Activated CD8-positive, alpha-beta memory T cell treated with anti-CD3 and anti-CD28 coated beads for 4 hours (primary cell): ENCODE data around the gene UCP2.

Source experiments
- DNase-seq, 2 donors: peaks; one replicate each; pipeline ENCODE4 v3.0.0-alpha.2; 2020; ENCODE audit warnings: low read depth in 2 of 2

The UCP2 gene

DNA sequence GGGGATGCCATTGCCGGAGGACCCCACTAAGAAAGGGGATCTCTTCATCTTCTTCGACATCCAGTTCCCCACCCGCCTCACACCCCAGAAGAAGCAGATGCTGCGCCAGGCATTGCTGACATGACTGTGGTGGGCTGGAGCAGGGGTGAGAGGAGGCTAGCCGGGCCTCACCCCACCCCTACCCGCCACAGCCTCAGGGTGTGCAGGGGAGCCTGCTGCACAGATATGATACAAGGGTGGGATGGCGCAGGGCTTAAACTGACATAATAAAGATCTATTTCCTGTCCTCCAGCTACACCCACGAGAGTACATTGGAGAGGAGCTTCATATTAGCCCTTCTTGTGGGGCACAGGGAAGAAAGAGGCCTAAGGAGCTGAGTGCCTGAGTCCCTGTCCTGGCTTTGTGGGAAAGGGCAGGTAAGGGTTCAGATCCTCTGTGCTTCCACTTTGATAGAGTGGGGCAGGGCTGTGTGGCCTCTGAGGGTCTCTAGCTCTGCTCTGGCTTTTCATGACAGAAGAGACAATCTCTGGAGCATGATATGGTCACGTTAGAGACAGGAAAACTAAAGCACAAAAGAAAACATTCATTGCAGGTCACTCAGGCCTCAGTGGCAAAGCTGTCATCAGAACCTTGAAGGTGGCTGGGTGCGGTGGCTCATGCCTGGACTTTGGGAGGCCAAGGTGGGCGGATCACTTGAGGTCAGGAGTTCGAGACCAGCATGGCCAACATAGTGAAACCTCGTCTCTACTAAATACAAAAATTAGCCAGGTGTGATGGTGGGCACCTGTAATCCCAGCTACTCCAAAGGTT is 12.4 kb downstream of the UCP2 start:
- DNase-seq, result no peak

DNA sequence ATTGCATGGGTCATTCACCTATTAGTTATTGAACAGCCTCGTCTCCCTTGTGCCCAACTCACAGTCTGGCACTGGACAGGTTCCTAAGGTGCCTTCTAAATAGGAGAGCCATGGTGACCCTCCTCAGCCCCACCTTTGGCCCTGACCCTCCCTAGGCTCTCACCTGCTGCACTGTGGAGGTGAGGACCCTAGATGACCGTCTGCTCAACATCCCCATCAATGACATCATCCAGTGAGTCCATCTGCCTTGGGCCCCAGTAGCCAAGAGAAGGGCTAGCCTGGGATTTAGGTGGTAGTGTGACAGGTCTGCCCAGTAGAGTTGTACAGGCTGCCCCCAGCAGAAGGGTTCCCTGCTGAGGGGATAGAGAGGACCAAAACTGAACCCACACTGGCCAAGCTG is 13.6 kb downstream of the UCP2 start:
- no peak for DNase-seq

DNA sequence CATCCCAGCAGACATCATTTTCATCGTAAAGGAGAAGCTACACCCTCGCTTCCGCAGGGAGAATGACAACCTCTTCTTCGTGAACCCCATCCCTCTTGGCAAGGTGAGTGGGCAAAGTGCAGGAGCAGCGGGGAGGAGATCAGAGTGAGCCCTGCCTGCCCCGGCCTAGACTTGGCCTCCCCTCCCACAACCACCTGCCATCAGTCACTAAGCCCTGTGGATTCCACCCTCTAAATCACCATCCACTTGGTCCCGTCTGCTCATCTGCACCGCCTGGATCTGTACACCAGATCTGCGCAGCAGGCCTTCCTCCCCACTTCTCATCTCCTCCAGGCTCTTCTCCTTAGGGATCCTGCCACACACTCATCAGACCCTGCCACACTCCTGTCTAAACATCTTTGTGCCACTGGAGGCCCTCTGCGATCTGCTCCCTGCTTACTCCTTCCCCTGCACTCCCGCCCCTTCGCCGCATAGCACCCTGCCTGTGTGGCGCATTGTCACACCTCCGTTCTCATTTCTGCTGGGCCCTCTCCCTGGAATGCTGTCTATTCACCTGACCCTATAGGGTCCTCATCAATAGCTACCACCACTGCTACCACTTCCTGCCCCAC is 14.2 kb downstream of the UCP2 start:
- no peak for DNase-seq

DNA sequence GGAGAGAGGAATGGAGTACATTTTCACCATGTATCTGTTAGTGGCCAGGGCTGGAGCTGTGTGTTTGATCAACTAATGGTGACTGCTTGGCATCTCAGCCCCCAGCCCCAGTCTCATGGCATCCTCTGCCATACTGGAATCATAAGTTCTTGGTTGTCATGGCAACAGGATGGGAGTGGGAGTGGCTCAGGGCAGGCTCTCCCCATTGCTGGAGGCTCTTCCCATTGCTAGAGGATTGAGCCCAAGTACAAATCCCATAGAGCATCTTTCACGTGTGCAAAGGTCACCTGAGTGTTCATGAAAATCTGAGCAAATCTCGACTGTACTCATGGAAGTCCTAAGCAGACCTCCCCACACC is 16.9 kb downstream of the UCP2 start:
- DNase-seq, result no peak

DNA sequence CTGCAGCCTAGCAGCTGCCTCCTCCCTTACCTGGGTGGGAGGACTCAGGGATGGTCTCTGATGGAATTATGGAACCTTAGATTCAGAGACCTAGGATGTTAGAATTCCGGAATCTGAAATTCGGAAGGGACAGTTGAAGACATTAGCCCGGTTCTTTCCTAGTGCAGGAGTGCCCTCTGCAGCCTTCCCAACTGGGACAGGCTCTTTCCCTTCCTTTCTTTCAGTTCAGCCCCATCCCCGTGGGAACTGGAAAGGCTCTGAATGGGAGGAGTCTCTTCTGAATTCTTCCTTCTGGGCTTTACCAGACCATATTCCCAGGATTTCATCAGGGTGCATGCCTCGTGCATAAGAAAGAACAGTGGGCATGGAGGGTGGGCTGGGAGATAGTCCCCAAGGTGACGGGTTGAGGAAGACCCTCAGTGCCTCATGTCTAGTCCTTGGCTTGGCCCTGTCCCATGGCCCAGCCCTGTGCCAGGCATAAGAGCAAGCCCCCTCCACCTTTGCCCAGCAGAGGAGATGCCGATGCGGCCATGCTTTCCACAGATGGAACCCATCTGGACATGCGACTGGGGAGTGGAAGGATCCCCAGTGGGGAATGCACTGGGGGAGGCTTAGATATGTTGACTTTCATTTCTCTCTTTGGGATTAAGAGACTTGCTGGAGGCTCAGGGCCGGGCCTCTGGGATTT is 17.4 kb downstream of the UCP2 start:
- no peak for DNase-seq

DNA sequence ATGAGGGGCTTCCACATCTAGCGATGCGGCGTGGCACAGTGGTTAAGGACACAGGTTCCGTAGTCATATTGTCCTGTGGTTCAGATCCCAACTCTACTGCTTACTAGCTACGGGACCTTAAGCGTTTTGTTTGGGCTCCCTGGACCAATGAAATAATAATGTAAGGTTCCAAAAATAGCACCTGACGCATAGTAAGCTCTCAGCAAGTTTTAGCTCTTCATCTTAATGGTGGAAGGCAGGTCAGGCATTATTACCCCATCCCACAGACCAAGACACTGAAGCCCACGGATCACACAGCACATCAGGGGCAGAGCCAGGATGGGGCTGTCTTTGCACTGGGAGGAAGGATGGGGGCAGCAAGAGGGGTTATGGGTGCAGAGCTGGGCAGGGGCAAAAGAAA is 18.8 kb downstream of the UCP2 start:
- DNase-seq, result no peak

DNA sequence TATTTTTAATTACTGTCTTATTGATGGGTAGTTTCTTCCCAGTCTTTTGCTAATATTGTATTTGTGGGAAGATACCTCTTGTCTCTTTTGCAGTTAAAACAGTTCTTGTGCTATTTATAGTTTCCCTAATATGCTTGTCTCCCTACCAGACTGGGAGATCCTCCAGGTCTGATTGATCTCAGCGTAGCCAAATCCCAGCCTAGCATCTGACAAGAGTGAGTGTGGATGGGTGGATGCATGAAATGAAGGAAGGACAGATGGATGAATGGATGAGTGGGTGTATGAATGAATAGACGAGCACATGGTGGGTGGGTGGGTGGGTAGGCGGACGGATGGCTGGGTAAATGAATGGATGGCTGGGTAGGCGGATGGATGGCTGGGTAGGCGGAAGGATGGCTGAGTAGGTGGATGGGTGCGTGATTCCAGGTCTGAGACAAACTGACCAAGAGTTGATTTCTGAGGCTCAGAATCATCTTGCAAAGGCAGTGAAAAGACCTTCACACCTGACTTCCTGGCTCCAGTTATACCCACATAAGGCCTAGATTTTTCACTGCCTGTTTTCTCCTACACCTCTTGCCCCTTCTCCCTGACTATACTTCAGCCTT is 20.4 kb downstream of the UCP2 start:
- DNase-seq, result no peak

DNA sequence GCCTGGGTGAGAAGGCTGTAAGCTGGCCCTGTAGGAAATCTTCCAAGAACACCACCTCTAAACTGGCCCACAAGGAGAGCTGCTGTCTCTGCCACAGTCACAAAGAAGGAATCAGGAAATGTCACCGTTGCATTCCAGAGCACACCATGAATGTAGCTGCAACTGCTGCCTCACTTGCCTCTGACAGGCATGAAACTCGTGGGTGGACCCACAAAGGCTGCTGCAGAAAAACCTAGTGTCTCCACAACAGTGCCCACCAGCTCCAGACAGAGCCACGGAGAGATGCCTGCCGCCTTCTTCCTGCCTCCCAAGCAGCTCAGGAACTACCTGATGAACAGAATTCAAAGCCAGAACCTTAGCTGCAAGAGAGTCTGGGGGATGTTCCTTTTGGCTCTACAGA is 21.3 kb downstream of the UCP2 start:
- no peak for DNase-seq

DNA sequence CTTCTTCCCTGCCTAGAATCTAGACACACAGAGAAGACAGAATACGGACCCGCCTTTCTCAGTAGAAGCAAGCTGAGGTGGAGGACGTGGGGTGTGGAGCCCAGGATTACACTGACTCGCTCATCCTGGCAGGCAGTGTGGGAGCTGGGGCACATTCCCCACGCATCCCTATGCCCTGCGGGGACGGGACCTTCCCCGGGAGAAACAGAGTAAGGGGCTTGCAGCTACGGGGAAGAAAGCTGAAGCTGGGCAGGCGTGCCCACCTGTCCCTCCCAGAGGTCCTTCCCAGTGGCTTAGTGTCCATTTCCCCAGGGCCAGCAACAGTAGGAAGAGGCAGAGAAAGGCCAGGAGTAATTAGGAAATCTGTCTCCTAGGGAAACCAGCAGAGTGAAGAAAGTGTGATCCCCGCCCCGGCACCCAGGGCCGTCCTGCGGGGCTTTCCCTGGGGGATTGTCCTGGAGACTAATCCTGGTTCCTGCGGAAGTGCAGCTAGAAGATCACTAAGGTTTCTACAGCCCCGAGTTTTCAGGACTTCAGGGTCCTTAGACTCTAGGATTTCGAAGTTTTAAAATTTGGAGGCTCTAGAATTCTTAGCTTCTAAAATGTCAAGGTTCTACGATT is 24.0 kb downstream of the UCP2 start:
- DNase-seq, result no peak

DNA sequence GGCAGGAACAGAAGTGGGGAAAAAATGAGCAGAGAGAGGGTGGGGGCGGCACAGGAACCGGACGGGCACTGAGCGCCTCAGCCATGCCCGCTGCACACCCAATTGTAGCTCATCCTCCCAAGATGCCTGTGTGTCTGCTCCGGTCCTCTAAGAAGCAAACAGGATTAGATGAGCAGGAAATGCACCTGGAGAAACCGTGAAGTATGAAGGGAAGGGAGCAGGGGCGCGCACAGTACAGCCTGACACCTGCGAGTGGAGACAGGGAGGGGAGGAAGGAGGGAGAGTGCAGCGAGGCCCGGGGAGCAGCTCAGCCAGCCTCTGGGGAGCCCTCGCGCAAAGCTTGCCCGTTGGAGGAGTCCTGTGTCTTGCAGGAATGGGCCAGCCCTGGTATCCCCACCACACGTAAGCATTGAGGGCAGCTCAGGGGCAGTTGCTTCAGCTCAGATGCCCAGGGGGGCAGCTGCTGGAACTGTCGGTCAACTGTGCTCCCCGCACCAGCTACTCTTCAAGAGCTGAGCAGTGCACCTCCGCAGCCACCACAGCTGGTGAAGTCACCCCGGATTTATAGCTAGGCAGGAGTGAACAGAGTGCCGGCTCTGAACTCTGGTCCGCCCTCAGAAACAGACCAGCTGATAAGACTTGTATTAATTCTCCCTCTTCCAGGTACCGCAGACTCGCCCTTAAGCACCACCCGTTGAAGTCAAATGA is 24.8 kb downstream of the UCP2 start:
- DNase-seq, result no peak

DNA sequence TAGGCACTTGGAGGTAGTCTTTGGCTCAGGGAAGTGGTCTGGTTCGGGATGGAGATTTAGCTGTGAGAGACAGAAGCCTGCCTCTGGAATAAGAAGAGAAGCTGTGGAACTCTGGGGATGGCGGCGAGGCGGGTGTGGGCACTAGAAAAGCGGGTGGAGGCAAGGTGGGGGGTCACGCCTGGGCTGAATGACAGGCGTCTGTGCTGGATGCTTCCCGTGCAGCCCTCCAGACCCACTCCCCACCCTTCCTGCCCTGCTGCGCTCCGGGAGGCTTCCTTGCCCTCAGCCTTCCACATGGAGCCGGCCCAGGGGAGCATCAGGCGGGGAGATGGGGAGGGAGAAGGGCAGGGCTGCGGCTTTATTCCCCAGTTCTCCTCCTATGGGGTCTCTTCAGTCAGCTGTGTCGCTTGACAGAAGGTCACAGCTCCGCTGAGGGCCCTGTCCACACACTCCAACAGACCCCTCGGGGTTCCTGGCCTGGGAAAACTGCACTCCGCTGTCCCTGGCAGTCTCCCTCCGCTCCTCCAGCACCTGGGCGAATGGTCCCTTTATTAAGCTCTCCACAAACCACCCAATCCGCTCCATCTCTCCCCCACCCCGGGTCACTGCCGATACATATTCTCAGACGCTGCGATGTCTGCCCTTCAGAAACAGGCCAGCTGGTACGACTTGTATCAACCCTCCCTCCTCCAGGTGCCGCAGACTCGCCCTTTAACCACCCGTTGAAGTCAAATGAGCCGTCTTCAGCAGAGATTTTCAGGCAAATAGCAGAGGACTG is 25.6 kb downstream of the UCP2 start:
- no peak for DNase-seq

DNA sequence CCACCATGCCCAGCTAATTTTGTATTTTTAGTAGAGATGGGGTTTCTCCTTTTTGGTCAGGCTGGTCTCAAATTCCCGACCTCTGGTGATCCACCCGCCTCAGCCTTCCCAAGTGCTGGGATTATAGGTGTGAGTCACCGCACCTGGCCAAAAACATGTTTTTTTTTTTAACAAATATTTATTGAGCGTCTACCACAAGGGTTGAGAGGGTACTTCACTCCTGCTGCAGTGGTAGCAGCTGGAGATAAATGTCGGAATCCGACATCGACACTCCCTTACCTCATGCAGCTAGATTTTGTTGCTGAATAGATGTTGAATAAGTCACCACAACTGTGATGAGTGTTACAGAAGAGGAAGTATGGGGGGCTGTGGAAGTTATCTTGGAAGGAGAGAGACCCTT is 30.8 kb downstream of the UCP2 start:
- DNase-seq, result no peak

DNA sequence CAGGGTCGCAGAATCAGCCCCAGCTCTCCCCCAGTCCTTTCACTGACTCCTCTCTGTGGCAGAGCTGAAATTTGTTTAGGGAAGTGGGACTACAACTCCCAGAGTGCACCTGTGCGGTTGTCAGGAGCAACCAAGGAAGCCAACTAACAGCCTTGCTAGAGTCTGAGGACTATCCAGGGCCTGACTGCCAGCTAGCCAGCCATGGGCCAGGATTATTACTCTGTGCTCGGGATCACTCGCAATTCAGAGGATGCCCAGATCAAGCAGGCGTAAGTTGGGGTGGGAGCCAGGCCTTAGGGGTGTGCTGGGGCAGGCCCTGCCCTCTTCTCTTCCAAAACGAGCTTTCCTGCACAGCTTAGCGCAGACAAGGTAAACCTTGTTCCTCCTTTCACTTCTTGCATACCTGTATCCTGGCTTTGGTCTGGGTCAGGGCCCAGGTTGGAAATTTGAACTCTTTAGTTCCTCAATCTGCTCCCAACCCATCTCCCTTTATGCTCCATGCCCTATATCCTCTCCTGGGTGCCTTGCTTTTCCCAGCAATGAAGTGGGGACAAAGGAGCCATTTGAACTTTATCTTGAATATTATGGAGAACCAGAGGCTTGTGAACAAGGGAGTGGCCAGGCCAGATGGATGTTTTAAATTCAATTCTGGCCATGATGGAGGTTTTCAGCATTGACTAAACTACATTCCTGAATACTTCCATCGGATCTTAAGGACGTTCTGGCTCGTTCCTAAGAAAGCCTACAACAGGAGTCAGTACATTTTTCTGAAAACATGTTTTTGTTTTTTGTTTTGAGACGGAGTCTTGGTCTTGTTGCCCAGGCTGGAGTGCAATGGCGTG is 31.6 kb downstream of the UCP2 start, which contains the start of gene DNAJB13:
Gene DNAJB13, plus strand, starts transcription at position 158 of the 842 bp plus-strand sequence. Its CDS starts 44 bp downstream, at position 202.
- DNase-seq, result no peak

DNA sequence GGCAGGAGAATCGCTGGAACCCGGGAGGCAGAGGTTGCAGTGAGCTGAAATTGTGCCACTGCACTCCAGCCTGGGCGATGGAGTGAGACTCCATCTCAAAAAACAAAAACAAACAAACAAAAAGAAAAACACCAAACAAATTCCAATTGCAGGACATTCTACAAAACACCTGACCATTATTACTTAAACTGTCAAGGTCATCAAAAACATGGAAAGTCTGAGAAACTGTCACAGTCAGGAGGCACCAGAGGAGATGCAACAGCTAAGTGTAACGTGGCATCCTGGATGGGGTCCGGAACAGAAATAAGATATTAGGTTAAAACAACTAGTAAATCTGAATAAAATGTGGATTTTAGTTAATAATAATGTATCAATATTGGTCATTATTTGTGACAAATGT is 32.7 kb downstream of the UCP2 start:
- DNase-seq, result no peak

DNA sequence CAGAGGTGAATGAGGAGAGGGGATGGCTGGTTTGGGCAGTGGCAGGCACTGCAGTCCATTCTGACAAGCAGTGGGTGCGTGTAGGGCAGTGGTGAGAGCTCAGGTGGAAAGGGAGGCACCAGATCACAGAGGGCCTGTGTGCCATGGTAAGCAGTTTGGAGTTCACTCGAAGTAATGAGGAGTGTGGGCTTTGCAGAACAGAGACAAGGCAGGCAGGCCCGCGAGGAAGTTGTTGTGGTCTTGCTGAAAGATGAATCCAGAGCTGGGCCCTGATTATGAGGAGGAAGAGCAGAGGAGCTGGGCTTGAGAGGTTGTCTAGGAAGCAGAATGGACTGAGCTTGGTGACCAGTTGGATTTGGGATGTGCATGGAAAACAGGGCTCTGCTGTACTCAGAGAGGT is 33.4 kb downstream of the UCP2 start:
- DNase-seq, result no peak

DNA sequence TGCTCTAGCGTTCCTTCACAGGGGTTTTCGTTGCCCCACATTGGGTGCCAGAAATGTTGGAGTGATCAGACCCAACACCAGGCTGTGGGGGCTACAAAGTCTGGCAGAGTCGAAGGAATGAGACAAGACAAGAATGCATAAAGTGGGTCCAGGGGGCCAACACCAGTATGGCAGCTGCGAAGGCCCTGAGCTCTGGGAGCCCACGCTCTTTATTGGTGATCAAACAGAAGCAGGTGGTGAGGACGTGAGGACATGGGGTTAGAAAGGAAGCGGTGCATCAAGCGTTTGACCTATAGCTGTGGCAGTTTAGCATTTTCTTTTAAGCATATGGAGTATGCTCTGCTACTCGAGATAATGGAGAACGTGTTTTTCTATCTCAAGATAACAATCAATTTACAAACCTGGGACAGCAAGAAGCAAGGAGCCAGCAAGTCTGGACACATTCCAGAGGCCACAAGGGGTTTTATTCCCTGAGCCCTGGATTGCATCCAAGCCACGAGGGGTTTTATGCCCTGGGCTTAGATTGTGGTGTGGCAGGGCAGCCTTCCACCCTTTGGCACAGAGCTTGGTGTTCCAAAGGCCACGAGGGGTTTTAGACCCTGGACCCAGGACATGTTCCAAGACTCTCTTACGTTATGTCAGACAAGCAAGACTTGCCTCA is 35.7 kb downstream of the UCP2 start:
- no peak for DNase-seq

DNA sequence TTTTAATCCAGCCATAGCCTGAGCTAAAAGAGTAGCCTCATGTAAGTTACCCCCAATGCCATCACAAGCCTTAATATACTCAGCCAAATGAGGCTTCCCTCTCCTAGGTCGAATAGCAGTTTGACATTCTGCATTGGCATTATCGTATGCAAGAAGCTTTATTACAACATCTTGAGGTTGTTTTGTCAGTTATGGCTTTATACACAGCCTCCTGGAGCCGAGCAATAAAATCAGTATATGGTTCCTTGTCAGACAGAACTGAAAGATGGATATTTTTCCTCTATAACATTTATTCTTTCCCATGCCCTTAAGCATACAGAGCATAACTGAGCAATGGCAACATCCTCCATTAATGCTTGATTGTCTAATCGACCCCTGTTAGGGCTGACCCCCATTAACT is 37.2 kb downstream of the UCP2 start:
- no peak for DNase-seq

DNA sequence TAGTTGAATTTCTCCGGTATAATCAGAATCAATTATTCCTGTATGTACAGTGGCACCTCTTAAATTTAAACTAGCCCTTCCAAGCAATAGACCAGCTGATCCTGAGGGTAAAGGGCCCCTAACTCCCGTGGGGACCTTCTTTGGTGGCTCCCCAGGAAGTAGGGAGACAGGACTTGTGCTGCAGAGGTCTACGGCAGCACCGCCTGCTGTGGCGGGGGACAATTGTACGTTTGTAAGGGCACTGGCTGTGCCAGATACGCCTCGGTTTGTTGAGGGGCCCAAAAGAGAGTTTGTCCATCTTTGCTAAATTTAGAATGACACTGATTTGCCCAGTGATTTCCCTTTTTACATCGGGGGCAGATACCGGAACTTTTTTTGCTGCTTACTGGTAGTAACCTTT is 37.7 kb downstream of the UCP2 start:
- DNase-seq, result no peak

DNA sequence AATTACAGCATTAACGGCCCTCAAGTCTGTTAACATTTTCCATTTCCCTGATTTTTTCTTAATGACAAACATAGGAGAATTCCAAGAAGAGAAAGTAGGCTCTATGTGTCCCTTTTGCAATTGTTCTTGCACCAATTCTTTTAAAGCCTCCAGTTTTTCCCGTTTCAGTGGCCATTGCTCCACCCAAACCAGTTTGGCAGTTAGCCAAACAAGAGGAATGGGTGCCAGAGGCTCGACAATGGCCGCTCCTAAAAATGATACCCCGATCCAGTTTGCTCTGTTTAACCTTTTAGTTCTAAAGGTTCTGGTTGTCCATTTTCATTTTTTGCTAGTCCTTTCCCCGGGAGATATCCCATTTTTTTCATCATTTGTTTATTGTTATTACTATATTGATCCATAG is 38.6 kb downstream of the UCP2 start:
- DNase-seq, result no peak
